ENCODE results near the gene ZBTB20.

Gene ZBTB20

GRCh38 chr3:114659109-114660061 lies 487.7 kb downstream of the ZBTB20 start:
- DNase-seq (ENCODE audit: insufficient read length, low spot score) = no peak

GRCh38 chr3:114651555-114651954 lies 495.5 kb downstream of the ZBTB20 start:
- DNase-seq (ENCODE audit: insufficient read length, low spot score) = no peak
- TF ChIP-seq, protein P1, sequence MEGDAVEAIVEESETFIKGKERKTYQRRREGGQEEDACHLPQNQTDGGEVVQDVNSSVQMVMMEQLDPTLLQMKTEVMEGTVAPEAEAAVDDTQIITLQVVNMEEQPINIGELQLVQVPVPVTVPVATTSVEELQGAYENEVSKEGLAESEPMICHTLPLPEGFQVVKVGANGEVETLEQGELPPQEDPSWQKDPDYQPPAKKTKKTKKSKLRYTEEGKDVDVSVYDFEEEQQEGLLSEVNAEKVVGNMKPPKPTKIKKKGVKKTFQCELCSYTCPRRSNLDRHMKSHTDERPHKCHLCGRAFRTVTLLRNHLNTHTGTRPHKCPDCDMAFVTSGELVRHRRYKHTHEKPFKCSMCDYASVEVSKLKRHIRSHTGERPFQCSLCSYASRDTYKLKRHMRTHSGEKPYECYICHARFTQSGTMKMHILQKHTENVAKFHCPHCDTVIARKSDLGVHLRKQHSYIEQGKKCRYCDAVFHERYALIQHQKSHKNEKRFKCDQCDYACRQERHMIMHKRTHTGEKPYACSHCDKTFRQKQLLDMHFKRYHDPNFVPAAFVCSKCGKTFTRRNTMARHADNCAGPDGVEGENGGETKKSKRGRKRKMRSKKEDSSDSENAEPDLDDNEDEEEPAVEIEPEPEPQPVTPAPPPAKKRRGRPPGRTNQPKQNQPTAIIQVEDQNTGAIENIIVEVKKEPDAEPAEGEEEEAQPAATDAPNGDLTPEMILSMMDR (IDR thresholded peaks at IDR 0.05; ENCODE audit: insufficient read depth, missing control alignments) = no peak
- no peak for FAIRE-seq

More at GRCh38 chr3:114659109-114660061, 487.7 kb downstream of the ZBTB20 start:
- TF ChIP-seq, protein P1 (IDR thresholded peaks at IDR 0.05; ENCODE audit: insufficient read depth, missing control alignments) = no peak
- no peak for FAIRE-seq

- no peak for DNase-seq (ENCODE audit: insufficient read length, low spot score)
- no peak for FAIRE-seq
- TF ChIP-seq, protein P1 (IDR thresholded peaks at IDR 0.05; ENCODE audit: insufficient read depth, missing control alignments) = no peak
Observed at GRCh38 chr3:114650808-114651207, 496.3 kb downstream of the ZBTB20 start.

- no peak for FAIRE-seq
- DNase-seq (ENCODE audit: insufficient read length, low spot score) = no peak
- TF ChIP-seq, protein P1 (IDR thresholded peaks at IDR 0.05; ENCODE audit: insufficient read depth, missing control alignments) = no peak
Observed at GRCh38 chr3:114649331-114649730, 497.8 kb downstream of the ZBTB20 start.

DNA sequence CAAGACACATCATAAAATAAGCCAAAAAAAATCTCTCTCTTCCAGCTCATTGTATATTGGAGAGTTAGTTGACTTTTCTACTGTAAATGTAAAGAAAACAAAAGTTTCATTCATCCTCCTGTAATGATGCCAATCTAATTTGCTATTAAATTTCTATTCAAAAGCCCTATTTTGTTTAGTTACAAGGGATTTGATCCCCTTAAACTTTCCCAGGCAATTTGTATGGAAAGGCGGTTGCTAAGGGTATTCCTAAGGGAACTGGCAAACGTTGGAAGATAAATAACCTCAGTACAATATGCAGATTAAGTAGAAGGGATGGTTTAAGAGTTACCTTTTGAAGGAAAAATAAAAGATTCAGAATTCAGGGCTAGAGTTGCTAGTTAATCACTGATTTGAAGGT lies 500.6 kb downstream of the ZBTB20 start:
- no peak for FAIRE-seq
- no peak for DNase-seq (ENCODE audit: insufficient read length, low spot score)
- TF ChIP-seq, protein P1 (IDR thresholded peaks at IDR 0.05; ENCODE audit: insufficient read depth, missing control alignments) = no peak

DNA sequence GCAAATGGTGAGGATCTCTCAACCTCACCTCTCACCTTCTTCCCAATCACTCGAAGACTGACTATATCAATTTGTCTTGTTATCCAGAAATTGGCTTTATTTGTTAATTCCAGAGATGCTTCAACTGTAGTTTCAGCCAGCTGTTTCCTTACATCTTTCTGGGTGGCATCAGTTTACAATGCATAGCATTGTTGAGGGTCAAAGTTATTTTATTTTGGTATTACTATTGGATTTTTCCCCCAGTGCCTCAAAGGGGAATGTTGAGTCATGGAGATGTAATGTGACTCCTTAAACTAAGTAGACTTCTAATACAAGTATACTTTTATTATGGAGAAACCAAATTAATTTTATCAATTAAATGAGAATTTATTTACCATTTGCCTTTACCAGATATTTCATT lies 501.7 kb downstream of the ZBTB20 start:
- FAIRE-seq = no peak
- DNase-seq (ENCODE audit: insufficient read length, low spot score) = no peak
- TF ChIP-seq, protein P1 (IDR thresholded peaks at IDR 0.05; ENCODE audit: insufficient read depth, missing control alignments) = no peak

- no peak for DNase-seq (ENCODE audit: insufficient read length, low spot score)
- TF ChIP-seq, protein P1 (IDR thresholded peaks at IDR 0.05; ENCODE audit: insufficient read depth, missing control alignments) = no peak
- FAIRE-seq = no peak
Observed at GRCh38 chr3:114644367-114644766, 502.7 kb downstream of the ZBTB20 start.
